Loucy (cell line): Measurements from ENCODE around the gene CTU2.

Experiments used
- H2AFZ ChIP-seq: fragments of 200-600 bp; sonication (generic); 2 replicates; pipeline ENCODE4 v1.6.0; 2016; ENCODE audit warnings: antibody characterized with exemption, mild to moderate bottlenecking, low read length, moderate library complexity
- H3F3A ChIP-seq: fragments of 200-600 bp; 2 replicates; pipeline ENCODE4 v1.6.0; 2016; ENCODE audit warnings: antibody characterized with exemption, low read depth, mild to moderate bottlenecking
- H3K27me3 ChIP-seq: fragments of 200-600 bp; sonication (generic); 2 replicates; pipeline ENCODE4 v1.6.1; 2014; ENCODE audit warnings: low read length, mild to moderate bottlenecking; ENCODE audit not compliant: insufficient read depth, poor library complexity, severe bottlenecking
- H3K36me3 ChIP-seq: fragments of 200-600 bp; sonication (generic); 2 replicates; pipeline ENCODE4 v1.6.1; 2016; ENCODE audit warnings: low read length; ENCODE audit not compliant: insufficient read depth
- H3K4me1 ChIP-seq: fragments of 200-600 bp; sonication (generic); 2 replicates; pipeline ENCODE4 v1.5.1; 2014; ENCODE audit warnings: low read length, mild to moderate bottlenecking; ENCODE audit not compliant: insufficient read depth, poor library complexity, severe bottlenecking
- H3K4me2 ChIP-seq: fragments of 200-600 bp; sonication (generic); 2 replicates; pipeline ENCODE4 v1.6.0; 2014; ENCODE audit warnings: antibody characterized with exemption, low read length, low read depth, mild to moderate bottlenecking; ENCODE audit not compliant: poor library complexity, severe bottlenecking
- H3K4me3 ChIP-seq: fragments of 200-600 bp; sonication (generic); 2 replicates; pipeline ENCODE4 v1.5.1; 2014; ENCODE audit warnings: low read length, mild to moderate bottlenecking, mixed read lengths; ENCODE audit not compliant: poor library complexity, severe bottlenecking
- H3K79me2 ChIP-seq: fragments of 200-600 bp; sonication (generic); 2 replicates; pipeline ENCODE4 v1.6.1; 2014; ENCODE audit warnings: low read length; ENCODE audit not compliant: insufficient read depth
- H3K9ac ChIP-seq: fragments of 200-600 bp; sonication (generic); 2 replicates; pipeline ENCODE4 v1.6.0; 2014; ENCODE audit warnings: mild to moderate bottlenecking, low read depth, low read length, moderate library complexity; ENCODE audit not compliant: poor library complexity, severe bottlenecking
- H3K9me2 ChIP-seq: fragments of 200-600 bp; sonication (generic); replicated peaks from 2 replicates; pipeline ENCODE4 v1.6.1; 2016; ENCODE audit warnings: low read depth, low read length, mixed read lengths
- H3K9me3 ChIP-seq: fragments of 200-600 bp; sonication (generic); 2 replicates; pipeline ENCODE4 v1.6.1; 2014; ENCODE audit warnings: mild to moderate bottlenecking, antibody characterized with exemption, low read length, low read depth; ENCODE audit not compliant: insufficient read depth
- H4K20me1 ChIP-seq: fragments of 200-600 bp; sonication (generic); 2 replicates; pipeline ENCODE4 v1.6.0; 2014; ENCODE audit warnings: antibody characterized with exemption, low read length, mild to moderate bottlenecking; ENCODE audit not compliant: insufficient read depth, poor library complexity, severe bottlenecking
- EZH2phosphoT487 ChIP-seq: fragments of 200-600 bp; IDR thresholded peaks from 2 replicates; pipeline ENCODE4 v1.6.1; 2018; ENCODE audit warnings: antibody characterized with exemption, mild to moderate bottlenecking, moderate library complexity, borderline replicate concordance
- TF ChIP-seq, protein P1 (sequence below): fragments of 200-600 bp; sonication (generic); conservative IDR thresholded peaks from 2 replicates; pipeline ENCODE4 v1.5.1; 2014; ENCODE audit warnings: mild to moderate bottlenecking, antibody characterized with exemption, low read length

CTU2 gene

DNA sequence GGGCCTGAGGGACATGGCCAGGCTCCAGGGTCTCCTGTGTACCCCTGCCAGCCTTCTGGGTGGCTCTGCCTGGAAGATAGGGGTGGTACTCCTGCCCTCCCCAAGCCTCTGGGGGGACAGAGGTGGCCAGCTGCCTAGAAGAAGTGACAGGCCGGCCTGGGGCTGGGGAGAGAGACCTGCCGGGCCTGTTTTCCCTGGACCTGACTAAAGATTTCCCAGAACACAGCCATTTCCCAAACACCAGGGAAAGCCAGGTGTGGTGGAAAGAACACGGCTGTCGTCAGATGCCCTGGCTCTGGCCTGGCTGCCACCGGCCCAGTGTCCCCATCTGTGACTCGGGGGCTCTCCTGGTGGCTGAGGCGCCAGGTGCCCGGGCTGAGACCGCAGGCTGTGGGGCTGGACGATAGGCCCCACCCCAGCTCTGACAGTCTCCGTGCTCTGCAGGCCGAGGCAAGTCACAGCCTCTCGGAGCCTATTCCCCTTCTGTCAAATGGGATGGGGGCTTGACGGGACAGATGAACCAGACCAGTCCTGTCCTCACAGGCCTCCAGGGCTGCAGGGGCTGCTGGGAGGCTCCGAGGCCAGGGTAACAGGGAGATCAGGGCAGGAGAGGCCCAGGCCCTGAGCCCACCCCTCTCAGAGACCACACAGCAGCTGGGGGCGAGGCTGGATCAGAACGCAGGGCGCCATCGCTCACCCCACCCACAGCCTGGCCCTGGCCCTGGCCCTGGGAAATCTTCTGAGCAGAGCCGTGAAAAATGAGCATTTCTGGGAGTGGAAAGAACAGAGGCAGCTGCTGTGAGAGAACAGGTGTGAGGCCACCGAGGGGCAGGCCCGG lies 33.1 kb downstream of the CTU2 start:
- no peaks in the 10 kb centered on the region for H3K27me3 ChIP-seq
- H2AFZ ChIP-seq, result no peak overlapping the region
- H3K4me1 ChIP-seq, result no peaks in the 10 kb centered on the region
- H4K20me1 ChIP-seq, result peaks cover 3% of the 10 kb centered on the region
- TF ChIP-seq EZH2phosphoT487, result no peak
- TF ChIP-seq, protein P1, sequence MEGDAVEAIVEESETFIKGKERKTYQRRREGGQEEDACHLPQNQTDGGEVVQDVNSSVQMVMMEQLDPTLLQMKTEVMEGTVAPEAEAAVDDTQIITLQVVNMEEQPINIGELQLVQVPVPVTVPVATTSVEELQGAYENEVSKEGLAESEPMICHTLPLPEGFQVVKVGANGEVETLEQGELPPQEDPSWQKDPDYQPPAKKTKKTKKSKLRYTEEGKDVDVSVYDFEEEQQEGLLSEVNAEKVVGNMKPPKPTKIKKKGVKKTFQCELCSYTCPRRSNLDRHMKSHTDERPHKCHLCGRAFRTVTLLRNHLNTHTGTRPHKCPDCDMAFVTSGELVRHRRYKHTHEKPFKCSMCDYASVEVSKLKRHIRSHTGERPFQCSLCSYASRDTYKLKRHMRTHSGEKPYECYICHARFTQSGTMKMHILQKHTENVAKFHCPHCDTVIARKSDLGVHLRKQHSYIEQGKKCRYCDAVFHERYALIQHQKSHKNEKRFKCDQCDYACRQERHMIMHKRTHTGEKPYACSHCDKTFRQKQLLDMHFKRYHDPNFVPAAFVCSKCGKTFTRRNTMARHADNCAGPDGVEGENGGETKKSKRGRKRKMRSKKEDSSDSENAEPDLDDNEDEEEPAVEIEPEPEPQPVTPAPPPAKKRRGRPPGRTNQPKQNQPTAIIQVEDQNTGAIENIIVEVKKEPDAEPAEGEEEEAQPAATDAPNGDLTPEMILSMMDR, result no peak
- H3K79me2 ChIP-seq, result no peaks in the 10 kb centered on the region
- no peaks in the 10 kb centered on the region for H3K9me2 ChIP-seq
- H3K36me3 ChIP-seq, result peaks cover 21% of the 10 kb centered on the region; the same call in 1 of the 2 replicates
- H3K4me2 ChIP-seq, result no peak overlapping the region
- no peaks in the 10 kb centered on the region for H3F3A ChIP-seq
- no peak overlapping the region for H3K9ac ChIP-seq
- no peak overlapping the region for H3K4me3 ChIP-seq
- no peaks in the 10 kb centered on the region for H3K9me3 ChIP-seq

DNA sequence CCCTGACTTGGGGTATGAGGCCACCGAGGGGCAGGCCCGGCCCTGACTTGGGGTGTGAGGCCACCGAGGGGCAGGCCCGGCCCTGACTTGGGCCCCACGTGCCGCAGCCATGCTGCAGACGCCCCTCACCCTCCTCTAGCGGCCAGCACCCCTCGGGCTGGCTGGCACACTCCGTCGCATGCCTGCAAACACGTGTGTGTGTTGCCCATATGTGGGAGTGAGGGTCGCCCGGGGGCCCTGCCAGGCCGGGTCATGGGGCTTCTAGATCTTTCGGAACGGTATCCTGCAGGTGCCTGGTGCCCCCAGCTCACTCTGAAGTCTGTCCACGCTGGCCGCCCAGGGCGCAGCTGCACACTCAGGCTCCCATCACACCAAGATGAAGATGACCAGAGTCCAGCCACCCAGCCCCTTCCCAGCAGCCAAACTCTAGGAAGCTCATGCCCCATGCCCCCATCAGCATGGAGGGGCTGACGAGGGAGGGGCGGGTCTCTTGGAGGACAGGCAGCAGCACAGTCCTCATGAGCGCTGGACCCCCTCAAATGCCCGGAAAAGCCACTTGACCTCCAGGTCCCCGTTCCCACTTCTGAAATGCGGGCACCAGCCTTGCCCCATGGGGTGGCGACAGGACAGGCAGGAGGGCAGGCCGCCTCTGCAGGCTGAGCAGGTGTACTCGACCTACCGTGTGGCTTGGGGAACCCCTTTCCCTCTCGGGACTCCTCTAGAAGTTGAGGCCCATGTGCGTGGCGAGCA lies 33.8 kb downstream of the CTU2 start:
- TF ChIP-seq, protein P1, result no peak
- no peak for TF ChIP-seq EZH2phosphoT487
- Histone ChIP-seq H2AFZ (no peak overlapping the region), H3F3A (no peaks in the 10 kb centered on the region), H3K79me2 (no peaks in the 10 kb centered on the region), H3K9me2 (no peaks in the 10 kb centered on the region), H3K9ac (no peak overlapping the region), H3K4me1 (no peaks in the 10 kb centered on the region), H3K9me3 (no peaks in the 10 kb centered on the region), H3K27me3 (no peaks in the 10 kb centered on the region), H3K36me3 (peaks cover 14% of the 10 kb centered on the region; the same call in 1 of the 2 replicates), H4K20me1 (peaks cover 3% of the 10 kb centered on the region), H3K4me2 (no peak overlapping the region), H3K4me3 (no peak overlapping the region)

DNA sequence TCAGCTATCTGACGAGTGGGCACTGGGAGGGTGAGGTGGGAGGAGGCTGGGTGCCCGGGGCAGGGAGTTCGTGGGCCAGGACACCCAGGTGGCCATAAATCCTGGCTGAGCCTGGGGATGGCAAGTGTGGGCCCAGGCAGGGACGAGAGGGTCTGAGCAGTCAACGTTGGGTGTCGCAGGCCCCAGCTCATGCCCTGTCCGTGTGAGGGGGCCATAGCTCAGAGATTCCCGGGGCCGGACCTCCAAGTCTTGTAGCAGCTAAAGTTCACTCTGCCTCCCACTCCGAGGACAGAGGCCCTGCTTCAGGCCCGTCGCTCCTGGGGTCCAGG lies 34.4 kb downstream of the CTU2 start:
- Histone ChIP-seq H2AFZ (no peak overlapping the region), H3K36me3 (peaks cover 9% of the 10 kb centered on the region; the same call in 1 of the 2 replicates), H3K4me1 (no peaks in the 10 kb centered on the region), H3K4me3 (no peak overlapping the region), H3K4me2 (no peak overlapping the region), H3K9ac (no peak overlapping the region), H3K79me2 (no peaks in the 10 kb centered on the region), H4K20me1 (peaks cover 3% of the 10 kb centered on the region), H3K27me3 (no peaks in the 10 kb centered on the region), H3K9me2 (no peaks in the 10 kb centered on the region), H3K9me3 (no peaks in the 10 kb centered on the region), H3F3A (no peaks in the 10 kb centered on the region)
- TF ChIP-seq EZH2phosphoT487, result no peak
- TF ChIP-seq, protein P1, result no peak
